GM08714 (cell line): ENCODE results near the gene LSM6.

Experiments used
- H3K4me3 ChIP-seq: fragments of 200-500 bp; sonication (Bioruptor generic); 2 replicates; pipeline ENCODE4 v1.5.1; 2014; ENCODE audit warnings: mild to moderate bottlenecking, low read length, inconsistent platforms
- ZNF274 ChIP-seq: IDR thresholded peaks from 2 replicates; pipeline ENCODE4 v1.6.1; 2012; ENCODE audit warnings: mild to moderate bottlenecking, low read depth, low read length

The LSM6 gene

DNA sequence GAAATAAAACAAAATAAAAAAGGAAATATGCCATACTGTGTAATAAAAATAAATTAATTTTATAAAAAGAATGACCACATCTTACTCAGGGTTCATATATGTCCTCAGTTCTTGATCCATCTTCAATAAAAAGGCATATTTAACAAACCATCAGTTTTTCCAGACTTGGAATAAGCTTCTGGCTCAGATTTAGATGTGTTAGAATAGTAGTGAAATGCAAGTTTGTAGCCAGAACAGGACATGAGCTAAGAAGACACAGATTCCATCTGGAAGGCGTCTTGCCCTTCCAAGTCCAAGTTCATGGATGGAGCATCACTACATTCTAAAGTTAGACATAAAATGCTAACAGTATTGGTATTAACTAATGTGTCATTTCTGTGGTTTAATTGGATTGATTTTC lies 10.3 kb upstream of the LSM6 start:
- H3K4me3 ChIP-seq: no peak overlapping the region
- TF ChIP-seq ZNF274: no peak

DNA sequence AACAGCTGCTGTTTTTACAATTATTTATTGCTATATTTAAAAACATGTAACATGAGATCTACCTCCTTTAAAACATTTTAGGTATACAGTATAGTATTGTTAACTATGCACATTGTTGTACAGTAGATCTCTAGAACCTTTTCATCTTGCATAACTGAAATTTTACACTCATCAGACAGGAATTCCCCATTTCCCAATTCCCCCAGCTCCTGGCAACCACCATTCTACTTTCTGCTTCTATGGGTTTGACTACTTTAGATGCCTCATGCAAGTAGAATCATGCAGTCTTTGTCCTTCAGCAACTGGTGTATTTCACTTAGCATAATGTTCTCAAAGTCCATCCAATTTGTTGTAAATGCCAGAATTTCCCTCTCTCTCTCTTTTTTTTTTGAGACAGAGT lies 9.7 kb upstream of the LSM6 start:
- TF ChIP-seq ZNF274: no peak
- no peak overlapping the region for H3K4me3 ChIP-seq

DNA sequence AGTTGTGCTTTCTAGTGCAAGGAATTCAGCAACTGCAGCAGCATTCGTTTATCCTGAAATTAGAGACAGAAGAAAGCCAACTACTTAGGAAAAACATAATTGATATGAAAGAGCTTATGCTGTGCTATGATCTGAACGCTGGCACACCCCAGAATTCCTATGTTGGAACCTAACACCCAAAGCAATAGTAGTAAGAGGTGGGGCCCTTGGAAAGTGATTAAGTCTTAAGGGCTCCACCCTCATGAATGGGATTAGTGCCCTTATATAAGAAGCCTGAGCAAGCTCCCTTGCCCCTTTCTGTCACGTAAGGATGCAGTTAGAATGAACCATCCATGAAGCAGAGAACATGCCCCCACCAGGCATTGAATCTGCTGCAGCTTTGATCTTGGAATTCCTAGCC lies 5.4 kb upstream of the LSM6 start:
- H3K4me3 ChIP-seq: no peak overlapping the region
- no peak for TF ChIP-seq ZNF274

DNA sequence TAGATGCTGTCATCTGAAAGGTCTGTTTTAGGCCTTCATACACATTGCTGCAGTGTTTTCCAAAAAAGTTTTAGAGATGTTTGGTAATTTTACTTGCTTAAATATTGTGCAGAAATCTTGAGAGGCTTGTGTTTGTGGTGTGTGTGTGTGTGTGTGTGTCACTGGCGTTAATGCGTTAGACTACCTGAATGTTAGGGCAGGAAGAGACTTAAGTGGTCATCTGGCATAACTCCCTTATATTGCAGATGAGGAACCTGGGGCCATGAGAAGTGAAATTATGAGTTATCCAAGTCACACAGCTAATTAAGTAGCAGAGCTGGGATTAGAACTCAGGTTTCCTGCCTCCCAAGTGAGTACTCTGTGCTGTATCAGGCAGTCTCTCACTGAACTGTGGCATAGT lies 1.4 kb downstream of the LSM6 start:
- peak overlapping the region; percentile 80 for H3K4me3 ChIP-seq
- no peak for TF ChIP-seq ZNF274

DNA sequence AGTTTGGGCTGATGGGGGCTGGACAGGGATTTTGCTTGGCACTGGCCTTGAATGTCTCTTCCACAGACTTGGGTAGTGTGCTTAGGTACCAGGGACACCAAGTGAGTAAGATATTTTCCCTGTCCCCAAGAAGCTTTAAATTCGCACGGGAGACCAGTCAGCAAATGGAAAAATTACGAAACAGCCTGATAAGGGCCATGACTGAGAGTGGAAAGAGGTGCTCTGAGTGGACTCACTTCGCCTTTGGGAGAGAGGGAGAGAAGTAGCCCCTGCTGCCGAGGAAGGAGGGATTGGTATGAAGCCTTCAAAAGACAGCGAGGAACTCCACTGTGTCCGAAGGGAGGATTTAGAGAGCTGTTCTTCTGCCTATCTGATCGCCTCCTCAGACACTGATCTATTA lies 2.6 kb downstream of the LSM6 start:
- no peak for TF ChIP-seq ZNF274
- H3K4me3 ChIP-seq: no peak overlapping the region

DNA sequence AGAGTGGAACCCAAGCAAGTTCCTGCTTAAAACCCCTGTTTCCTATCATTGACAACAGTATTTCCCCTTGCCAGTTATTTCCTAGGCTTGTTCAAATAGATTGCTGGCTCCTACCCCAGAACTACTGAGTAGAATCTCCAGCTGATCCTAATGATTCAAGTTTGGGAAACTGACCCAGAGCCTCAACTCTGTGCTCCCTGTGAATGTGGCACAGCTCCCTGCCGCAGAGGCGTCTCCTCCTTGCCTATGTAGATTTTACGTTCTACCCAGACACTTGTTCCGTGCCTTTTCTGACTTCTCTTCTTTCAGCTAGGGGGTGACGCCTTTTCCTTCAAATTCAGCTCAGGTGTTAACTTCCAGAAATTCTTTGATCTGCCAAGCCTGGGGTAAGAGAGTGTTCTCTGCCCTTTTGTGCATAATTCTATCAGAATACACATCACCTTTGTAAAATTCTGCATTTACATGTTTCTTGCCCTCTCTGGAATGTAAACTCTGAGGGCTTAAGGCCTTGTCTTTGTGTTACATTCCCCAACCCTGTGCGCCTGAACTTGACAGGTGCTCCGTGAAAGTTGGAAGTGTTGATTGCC lies 4.4 kb downstream of the LSM6 start:
- no peak overlapping the region for H3K4me3 ChIP-seq
- TF ChIP-seq ZNF274: no peak

DNA sequence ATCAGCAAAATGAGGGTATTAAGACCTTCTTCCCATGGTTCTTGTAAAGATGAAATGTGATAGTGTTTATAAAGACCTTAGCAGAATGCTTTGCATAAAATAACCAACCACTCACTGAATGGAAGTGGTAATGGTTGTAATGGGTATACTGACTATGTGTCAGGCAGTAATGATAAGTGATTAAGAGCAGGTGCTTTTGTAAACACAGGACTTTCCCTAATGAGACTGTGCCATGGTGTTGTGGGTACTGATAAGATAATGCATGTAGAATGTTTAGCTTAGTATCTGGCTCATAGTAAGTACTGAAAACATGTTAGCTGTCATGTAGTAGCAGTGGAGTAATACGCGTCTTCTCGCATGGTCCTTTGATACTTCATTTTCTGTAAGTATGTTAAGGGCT lies 6.9 kb downstream of the LSM6 start:
- no peak for TF ChIP-seq ZNF274
- H3K4me3 ChIP-seq: no peak overlapping the region

DNA sequence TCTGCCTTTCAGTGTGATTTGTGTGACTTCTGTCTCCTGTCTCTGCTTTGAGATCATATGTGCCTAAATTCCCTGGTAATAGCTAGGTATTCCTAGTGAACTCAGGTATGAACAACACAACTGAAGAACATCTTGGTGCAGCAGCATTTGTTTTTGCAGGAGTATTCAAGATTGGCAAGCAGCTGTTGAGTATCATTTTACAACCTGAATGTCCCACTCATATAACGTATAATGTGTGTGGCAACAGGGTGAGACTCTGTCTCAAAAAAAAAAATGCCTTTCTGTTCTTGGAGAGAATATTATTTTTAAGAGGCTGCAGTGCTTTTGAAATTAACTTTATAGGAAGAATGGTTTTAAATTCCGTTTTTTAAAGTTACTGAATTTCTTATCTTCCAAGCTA lies 7.7 kb downstream of the LSM6 start:
- H3K4me3 ChIP-seq: no peak overlapping the region
- no peak for TF ChIP-seq ZNF274

DNA sequence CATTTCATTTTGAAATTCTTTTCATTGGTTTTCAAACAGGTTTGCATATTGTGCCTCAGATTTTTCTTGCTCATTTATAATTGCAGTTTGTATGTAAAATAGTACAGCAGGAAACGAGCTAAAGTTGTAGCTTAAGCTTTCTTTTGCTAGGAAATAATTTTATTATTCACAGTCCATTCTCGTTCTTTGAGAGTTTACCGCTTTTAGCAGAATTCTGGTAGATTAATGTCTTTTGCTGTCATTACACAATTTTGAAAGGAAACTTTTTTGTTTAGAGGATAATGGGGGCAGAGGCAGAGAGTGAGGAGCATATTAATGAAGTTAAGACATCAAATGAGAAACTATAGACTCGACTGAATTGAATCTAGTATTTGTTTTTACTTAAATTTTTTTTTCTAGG lies 10.5 kb downstream of the LSM6 start:
- H3K4me3 ChIP-seq: no peak overlapping the region
- no peak for TF ChIP-seq ZNF274

DNA sequence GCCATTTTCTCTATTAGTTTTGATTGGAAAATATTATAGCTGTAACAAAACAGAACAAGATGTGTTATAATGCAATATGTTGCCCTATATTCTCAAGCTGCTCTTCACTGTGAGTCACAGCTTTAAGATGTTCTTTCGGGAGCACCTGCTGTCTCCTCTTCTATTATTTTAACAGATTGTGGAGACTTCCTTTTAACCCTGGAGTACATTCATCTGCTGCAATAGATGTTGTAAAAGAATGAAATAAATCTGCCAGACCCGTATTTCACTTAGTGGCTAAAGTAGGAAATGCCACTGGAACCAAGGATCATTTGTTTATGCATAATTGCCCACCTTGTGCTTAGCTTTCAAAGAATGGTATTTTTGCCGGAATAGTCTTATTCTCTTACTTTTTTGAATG lies 11.1 kb downstream of the LSM6 start:
- TF ChIP-seq ZNF274: no peak

DNA sequence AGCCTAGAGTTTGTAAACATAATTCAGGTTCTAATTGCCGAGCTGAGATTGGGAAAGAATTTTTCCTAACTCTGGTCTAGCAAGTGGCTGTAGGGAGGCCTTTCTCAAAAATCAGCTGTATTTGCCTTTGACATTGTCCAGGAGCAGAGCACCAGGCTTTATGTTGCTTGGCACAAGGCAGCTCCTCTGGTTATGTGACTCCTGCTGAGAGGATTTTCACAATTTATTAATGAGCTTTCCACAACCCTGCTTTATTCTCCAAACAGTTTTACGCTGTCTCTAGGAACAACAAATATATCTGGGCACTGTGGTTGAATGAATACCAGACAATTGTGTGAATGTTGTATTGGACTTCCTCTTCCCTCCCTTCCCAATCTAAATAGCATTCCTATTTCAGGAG lies 14.9 kb downstream of the LSM6 start:
- TF ChIP-seq ZNF274: no peak
- no peak overlapping the region for H3K4me3 ChIP-seq

More for the DNA sequence above, 11.1 kb downstream of the LSM6 start:
- no peak overlapping the region for H3K4me3 ChIP-seq

DNA sequence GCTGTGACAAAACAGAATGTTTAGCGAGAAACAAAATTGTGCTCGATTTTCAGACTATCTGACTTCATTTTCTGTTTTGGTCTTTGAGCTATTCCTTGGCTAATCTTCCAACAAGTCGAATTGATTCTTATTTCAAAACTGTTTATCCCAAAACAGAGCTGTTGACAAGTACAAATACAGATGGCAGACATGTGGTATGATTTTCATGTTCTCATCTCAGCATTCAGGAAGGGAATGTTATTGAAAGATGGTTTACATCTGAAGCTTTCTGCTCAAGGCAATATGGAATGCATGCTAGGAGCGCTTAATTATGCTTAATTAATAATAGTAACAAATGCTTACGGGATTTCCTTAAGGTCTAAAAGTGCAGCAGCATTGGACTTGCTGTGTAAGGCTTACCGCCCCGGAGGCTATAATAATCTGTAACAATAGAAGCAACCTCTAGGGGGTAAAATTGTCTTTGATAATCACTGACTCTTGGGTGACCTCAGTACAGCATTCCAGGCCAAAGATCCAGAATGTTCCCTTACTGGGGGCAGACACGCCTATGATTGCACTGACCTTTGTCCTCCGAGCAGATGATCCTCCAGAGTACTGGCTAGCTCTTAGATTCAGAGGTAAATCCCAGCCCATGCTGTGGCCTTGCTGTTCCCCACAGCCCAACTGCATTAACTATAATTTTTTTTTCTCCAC lies 16.4 kb downstream of the LSM6 start:
- no peak overlapping the region for H3K4me3 ChIP-seq
- no peak for TF ChIP-seq ZNF274

DNA sequence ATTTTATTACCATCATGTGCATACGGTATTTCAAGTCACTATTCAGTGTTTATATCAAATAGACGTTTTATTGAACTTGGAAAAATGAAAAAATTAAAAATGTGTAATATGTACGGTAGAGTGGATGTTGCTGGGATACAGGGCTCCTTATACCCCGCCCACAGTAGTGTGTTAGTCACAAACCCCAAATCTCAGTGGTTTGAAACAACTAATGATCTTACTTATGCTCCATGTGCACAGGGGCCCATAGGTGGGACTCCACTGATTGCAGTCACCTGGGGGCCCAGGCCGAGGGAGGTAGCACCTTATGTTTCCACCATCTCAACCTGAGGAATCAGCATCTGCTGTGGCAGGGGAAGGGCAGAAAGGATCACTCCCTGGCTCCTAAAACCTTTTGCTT lies 18.1 kb downstream of the LSM6 start:
- H3K4me3 ChIP-seq: no peak overlapping the region
- no peak for TF ChIP-seq ZNF274

DNA sequence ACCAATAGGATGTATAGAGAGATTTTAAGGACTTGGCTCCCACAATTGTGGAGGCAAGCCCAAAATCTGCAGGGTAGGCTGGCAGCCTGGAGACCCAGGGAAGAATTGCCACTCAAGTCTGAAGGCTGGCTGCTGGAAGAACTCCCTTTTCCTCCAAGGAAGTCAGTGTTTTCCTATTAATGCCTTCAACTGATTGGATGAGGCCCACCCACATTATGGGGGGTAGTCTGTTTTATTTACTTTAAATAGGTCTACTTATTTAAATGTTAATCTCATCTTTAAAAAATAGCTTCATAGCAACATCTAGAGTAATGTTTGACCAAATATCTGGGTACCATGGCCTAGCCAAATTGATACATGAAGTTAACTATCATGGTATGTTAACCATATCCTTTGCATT lies 18.7 kb downstream of the LSM6 start:
- no peak for TF ChIP-seq ZNF274
- H3K4me3 ChIP-seq: no peak overlapping the region

DNA sequence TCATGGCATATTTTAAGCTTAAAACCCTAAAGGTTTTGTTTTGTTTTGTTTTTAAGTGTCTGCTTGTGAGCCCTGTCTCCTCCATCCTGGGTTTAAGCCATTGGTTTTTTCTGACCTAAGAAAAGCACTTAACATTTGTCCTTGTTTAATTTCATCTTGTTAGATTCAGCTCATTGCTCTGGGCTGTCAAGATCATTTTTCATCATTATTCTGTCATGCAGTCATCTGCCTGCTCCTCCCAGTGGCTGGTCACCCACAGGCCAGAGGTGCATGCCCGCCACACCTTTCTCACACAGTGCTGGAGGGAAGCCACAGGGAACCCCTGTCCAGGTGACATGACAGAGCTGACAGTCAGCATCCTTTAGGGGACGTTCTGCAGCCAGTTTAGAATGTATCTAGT lies 27.1 kb downstream of the LSM6 start:
- H3K4me3 ChIP-seq: no peak overlapping the region
- TF ChIP-seq ZNF274: no peak

DNA sequence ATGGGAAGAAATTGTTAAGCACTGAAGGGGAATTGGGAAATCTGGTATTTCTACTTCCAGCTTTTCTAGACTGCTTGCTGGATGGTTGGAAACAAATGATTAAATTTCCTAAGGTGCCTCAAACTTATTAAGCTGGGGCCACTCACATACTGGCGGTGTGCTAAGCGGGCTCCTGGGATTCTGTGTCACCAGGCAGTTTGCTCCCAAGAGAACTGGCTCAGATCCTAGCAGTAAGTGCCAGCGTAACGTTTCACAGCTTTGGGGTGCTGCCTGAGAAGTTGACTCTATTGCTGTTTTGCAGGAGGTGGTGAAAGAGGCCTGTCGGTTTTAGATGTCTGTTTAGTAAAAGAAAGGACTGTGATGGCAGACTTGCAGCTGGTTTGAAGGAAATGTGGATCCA lies 31.9 kb downstream of the LSM6 start:
- no peak for TF ChIP-seq ZNF274
- H3K4me3 ChIP-seq: no peak overlapping the region
